WTC11 (cell line): ENCODE measurements around the gene MGARP. TPM values are rescaled to one million over a fixed set of nuclear protein-coding genes. Genes with fewer than 3 reads are reported as not detected.

Source experiments
- ATAC-seq: fragments of 200-7000 bp; cut with Tn5 transposase; 2 replicates; pipeline ENCODE4 v1.10.0; 2021; ENCODE audit warnings: mild to moderate bottlenecking, moderate library complexity
- CTCF ChIA-PET: fragments of 300-600 bp; sonication (Branson Sonifier 250); formaldehyde crosslinking; loops from one replicate; lab custom pipeline; 2021; ENCODE audit warnings: antibody characterized with exemption; lab: Charles Lee
- POLR2A ChIA-PET: fragments of 350-600 bp; sonication (Branson Sonifier 250); formaldehyde crosslinking; loops from one replicate; lab custom pipeline; 2021; ENCODE audit warnings: antibody characterized with exemption; lab: Charles Lee
- DNase-seq: peaks from one replicate; pipeline ENCODE4 v3.0.0; 2021; ENCODE audit warnings: low spot score
- H3K27ac Mint-ChIP-seq: 2 replicates; pipeline ENCODE4 v1.8.0; 2021; ENCODE audit warnings: mixed read lengths
- H3K27me3 Mint-ChIP-seq: 2 replicates; pipeline ENCODE4 v1.8.0; 2021; ENCODE audit warnings: low read depth, mild to moderate bottlenecking, moderate library complexity, mixed read lengths
- H3K36me3 Mint-ChIP-seq: 2 replicates; pipeline ENCODE4 v1.8.0; 2021; ENCODE audit warnings: mixed read lengths
- H3K4me1 Mint-ChIP-seq: 2 replicates; pipeline ENCODE4 v1.8.0; 2022; ENCODE audit warnings: mixed read lengths
- H3K4me3 Mint-ChIP-seq: 2 replicates; pipeline ENCODE4 v1.8.0; 2021; ENCODE audit warnings: mild to moderate bottlenecking, moderate library complexity, mixed read lengths
- H3K9me3 Mint-ChIP-seq: 2 replicates; pipeline ENCODE4 v1.8.0; 2021; ENCODE audit warnings: mixed read lengths
- CBFB ChIP-seq: sonication (generic); formaldehyde crosslinking; IDR thresholded peaks from 2 replicates; pipeline ENCODE4 v1.8.1; 2022; ENCODE audit warnings: mild to moderate bottlenecking, low read depth, missing genetic modification reagents
- NR1H2 ChIP-seq: sonication (generic); formaldehyde crosslinking; IDR thresholded peaks from 2 replicates; pipeline ENCODE4 v1.9.0; 2021; ENCODE audit warnings: mild to moderate bottlenecking, moderate library complexity, missing genetic modification reagents
- RELA ChIP-seq: sonication (generic); formaldehyde crosslinking; IDR thresholded peaks from 2 replicates; pipeline ENCODE4 v1.8.1; 2022; ENCODE audit warnings: missing genetic modification reagents, mild to moderate bottlenecking, borderline replicate concordance
- TEAD1 ChIP-seq: sonication (generic); formaldehyde crosslinking; IDR thresholded peaks from 2 replicates; pipeline ENCODE4 v1.8.0; 2022; ENCODE audit warnings: mild to moderate bottlenecking, missing genetic modification reagents
- USF1 ChIP-seq: sonication (generic); formaldehyde crosslinking; IDR thresholded peaks from 2 replicates; pipeline ENCODE4 v1.8.0; 2022; ENCODE audit warnings: mild to moderate bottlenecking, missing genetic modification reagents
- USF2 ChIP-seq: sonication (generic); formaldehyde crosslinking; IDR thresholded peaks from 2 replicates; pipeline ENCODE4 v1.8.1; 2023; ENCODE audit warnings: mild to moderate bottlenecking, missing genetic modification reagents, moderate library complexity
- ZNF416 ChIP-seq: fragments of 250-450 bp; sonication (Bioruptor Pico); IDR thresholded peaks from 2 replicates; pipeline ENCODE4 v1.9.0; 2021; ENCODE audit warnings: mild to moderate bottlenecking, inconsistent platforms
- ZNF671 ChIP-seq: fragments of 250-450 bp; sonication (Bioruptor Pico); IDR thresholded peaks from 2 replicates; pipeline ENCODE4 v1.8.0; 2021; ENCODE audit warnings: mild to moderate bottlenecking
- ZSCAN18 ChIP-seq: fragments of 250-450 bp; sonication (Bioruptor Pico); IDR thresholded peaks from 2 replicates; pipeline ENCODE4 v2.1.2; 2022; ENCODE audit warnings: mild to moderate bottlenecking, moderate library complexity
- total RNA-seq: library from RNA; stranded (reverse); gene quantifications from 3 replicates; pipeline ENCODE4 v1.2.3, GENCODE V29; 2021
- TF ChIP-seq, protein P1 (sequence below): sonication (generic); formaldehyde crosslinking; IDR thresholded peaks from 2 replicates; pipeline ENCODE4 v1.8.1; 2022; ENCODE audit warnings: low read depth, mild to moderate bottlenecking, moderate library complexity, missing genetic modification reagents, borderline replicate concordance
- TF ChIP-seq, protein P2 (sequence below): sonication (generic); formaldehyde crosslinking; conservative IDR thresholded peaks from 2 replicates; pipeline ENCODE4 v1.8.1; 2022; ENCODE audit warnings: mild to moderate bottlenecking, missing genetic modification reagents
- TF ChIP-seq, protein P3 (sequence below): sonication (generic); formaldehyde crosslinking; IDR thresholded peaks from 2 replicates; pipeline ENCODE4 v1.8.0; 2022; ENCODE audit warnings: mild to moderate bottlenecking, missing genetic modification reagents
- TF ChIP-seq, protein P4 (sequence below): sonication (generic); formaldehyde crosslinking; IDR thresholded peaks from 2 replicates; pipeline ENCODE4 v1.8.0; 2022; ENCODE audit warnings: missing genetic modification reagents

Gene MGARP
- total RNA-seq, 1 experiment from 2014 or later = 4.6 TPM

- CTCF ChIA-PET = interaction anchor here (1.7 kb wide), 1 partner anchor 28 kb away, joined by 4 read pairs; no protein-coding TSS in a partner anchor
- no peak for ATAC-seq
- H3K4me1 Mint-ChIP-seq = peaks cover 20% of the 10 kb centered on the region
Measured at GRCh38 chr4:139267301-139267700, 12.7 kb downstream of the MGARP start.

GRCh38 chr4:139266583-139267257 is 13.3 kb downstream of the MGARP start:
- peak; percentile 72 for ATAC-seq
- DNase-seq = no peak
- no peaks in the 10 kb centered on the region for H3K9me3 Mint-ChIP-seq
- peaks cover 20% of the 10 kb centered on the region for H3K4me1 Mint-ChIP-seq
- H3K4me3 Mint-ChIP-seq = no peak overlapping the region
- POLR2A ChIA-PET = no interaction called here
- H3K36me3 Mint-ChIP-seq = no peaks in the 10 kb centered on the region
- TF ChIP-seq USF2 (CRISPR knock-in tag) = peak; percentile 86
- peak; percentile 82 for TF ChIP-seq USF1 (CRISPR knock-in tag)
- no peak for TF ChIP-seq CBFB
- no peak for TF ChIP-seq TEAD1 (CRISPR knock-in tag)
- TF ChIP-seq, all 79 proteins: peak for 2
- CTCF ChIA-PET = interaction anchor here (1.7 kb wide), 1 partner anchor 29 kb away, joined by 4 read pairs; no protein-coding TSS in a partner anchor
- H3K27ac Mint-ChIP-seq = no peak overlapping the region
- no peaks in the 10 kb centered on the region for H3K27me3 Mint-ChIP-seq

More at GRCh38 chr4:139267301-139267700, 12.7 kb downstream of the MGARP start:
- TF ChIP-seq ZNF671 (CRISPR knock-in tag) = no peak
- no peak for TF ChIP-seq RELA
- TF ChIP-seq, protein P1, sequence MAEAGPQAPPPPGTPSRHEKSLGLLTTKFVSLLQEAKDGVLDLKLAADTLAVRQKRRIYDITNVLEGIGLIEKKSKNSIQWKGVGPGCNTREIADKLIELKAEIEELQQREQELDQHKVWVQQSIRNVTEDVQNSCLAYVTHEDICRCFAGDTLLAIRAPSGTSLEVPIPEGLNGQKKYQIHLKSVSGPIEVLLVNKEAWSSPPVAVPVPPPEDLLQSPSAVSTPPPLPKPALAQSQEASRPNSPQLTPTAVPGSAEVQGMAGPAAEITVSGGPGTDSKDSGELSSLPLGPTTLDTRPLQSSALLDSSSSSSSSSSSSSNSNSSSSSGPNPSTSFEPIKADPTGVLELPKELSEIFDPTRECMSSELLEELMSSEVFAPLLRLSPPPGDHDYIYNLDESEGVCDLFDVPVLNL (CRISPR knock-in tag) = no peak
- TF ChIP-seq ZSCAN18 (CRISPR knock-in tag) = no peak
- TF ChIP-seq NR1H2 (CRISPR knock-in tag) = no peak
- TF ChIP-seq, protein P2, sequence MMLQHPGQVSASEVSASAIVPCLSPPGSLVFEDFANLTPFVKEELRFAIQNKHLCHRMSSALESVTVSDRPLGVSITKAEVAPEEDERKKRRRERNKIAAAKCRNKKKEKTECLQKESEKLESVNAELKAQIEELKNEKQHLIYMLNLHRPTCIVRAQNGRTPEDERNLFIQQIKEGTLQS (CRISPR knock-in tag) = no peak
- TF ChIP-seq, protein P3, sequence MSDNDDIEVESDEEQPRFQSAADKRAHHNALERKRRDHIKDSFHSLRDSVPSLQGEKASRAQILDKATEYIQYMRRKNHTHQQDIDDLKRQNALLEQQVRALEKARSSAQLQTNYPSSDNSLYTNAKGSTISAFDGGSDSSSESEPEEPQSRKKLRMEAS (CRISPR knock-in tag) = no peak
- TF ChIP-seq, protein P4, sequence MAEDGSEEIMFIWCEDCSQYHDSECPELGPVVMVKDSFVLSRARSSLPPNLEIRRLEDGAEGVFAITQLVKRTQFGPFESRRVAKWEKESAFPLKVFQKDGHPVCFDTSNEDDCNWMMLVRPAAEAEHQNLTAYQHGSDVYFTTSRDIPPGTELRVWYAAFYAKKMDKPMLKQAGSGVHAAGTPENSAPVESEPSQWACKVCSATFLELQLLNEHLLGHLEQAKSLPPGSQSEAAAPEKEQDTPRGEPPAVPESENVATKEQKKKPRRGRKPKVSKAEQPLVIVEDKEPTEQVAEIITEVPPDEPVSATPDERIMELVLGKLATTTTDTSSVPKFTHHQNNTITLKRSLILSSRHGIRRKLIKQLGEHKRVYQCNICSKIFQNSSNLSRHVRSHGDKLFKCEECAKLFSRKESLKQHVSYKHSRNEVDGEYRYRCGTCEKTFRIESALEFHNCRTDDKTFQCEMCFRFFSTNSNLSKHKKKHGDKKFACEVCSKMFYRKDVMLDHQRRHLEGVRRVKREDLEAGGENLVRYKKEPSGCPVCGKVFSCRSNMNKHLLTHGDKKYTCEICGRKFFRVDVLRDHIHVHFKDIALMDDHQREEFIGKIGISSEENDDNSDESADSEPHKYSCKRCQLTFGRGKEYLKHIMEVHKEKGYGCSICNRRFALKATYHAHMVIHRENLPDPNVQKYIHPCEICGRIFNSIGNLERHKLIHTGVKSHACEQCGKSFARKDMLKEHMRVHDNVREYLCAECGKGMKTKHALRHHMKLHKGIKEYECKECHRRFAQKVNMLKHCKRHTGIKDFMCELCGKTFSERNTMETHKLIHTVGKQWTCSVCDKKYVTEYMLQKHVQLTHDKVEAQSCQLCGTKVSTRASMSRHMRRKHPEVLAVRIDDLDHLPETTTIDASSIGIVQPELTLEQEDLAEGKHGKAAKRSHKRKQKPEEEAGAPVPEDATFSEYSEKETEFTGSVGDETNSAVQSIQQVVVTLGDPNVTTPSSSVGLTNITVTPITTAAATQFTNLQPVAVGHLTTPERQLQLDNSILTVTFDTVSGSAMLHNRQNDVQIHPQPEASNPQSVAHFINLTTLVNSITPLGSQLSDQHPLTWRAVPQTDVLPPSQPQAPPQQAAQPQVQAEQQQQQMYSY (CRISPR knock-in tag) = no peak
- TF ChIP-seq ZNF416 (CRISPR knock-in tag) = no peak
- Mint-ChIP-seq H3K4me3 (no peak overlapping the region), H3K27ac (no peak overlapping the region), H3K9me3 (no peaks in the 10 kb centered on the region), H3K27me3 (no peaks in the 10 kb centered on the region), H3K36me3 (no peaks in the 10 kb centered on the region)
- POLR2A ChIA-PET = no interaction called here
- DNase-seq = no peak
